ENCODE results near the gene KCNT2.
"Not testable (repeated sequence)": the region's sequence is repeated elsewhere in the genome, so short reads cannot be mapped to it uniquely, and the experiment has no call there.

The KCNT2 gene

GRCh38 chr1:196513821-196514220 is 94.4 kb downstream of the KCNT2 start:
- TF ChIP-seq, protein P1, sequence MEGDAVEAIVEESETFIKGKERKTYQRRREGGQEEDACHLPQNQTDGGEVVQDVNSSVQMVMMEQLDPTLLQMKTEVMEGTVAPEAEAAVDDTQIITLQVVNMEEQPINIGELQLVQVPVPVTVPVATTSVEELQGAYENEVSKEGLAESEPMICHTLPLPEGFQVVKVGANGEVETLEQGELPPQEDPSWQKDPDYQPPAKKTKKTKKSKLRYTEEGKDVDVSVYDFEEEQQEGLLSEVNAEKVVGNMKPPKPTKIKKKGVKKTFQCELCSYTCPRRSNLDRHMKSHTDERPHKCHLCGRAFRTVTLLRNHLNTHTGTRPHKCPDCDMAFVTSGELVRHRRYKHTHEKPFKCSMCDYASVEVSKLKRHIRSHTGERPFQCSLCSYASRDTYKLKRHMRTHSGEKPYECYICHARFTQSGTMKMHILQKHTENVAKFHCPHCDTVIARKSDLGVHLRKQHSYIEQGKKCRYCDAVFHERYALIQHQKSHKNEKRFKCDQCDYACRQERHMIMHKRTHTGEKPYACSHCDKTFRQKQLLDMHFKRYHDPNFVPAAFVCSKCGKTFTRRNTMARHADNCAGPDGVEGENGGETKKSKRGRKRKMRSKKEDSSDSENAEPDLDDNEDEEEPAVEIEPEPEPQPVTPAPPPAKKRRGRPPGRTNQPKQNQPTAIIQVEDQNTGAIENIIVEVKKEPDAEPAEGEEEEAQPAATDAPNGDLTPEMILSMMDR (IDR thresholded peaks at IDR 0.05; ENCODE audit: low read depth, low read length) = no peak
- DNase-seq (ENCODE audit: low read depth in 2 of 2) = no peak

DNA sequence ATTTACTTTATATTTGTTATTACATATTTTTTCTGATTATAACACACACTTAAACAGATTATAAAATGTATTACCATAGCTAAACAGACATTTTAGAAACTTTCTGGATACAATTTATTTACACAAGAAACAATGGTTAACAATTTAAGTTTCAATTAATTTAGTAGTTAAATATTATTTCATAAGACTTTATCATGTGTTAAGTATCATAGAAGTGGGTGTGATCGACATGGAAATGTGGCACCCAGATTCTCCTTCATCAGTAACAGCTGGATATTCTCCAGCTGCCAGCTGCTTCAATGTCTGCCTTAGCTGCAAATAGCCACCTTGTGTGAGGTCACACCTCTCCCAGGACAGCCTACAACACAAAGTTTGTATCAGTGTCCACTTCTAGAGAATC is 97.8 kb downstream of the KCNT2 start:
- TF ChIP-seq, protein P1 (IDR thresholded peaks at IDR 0.05; ENCODE audit: low read depth, low read length) = no peak
- no peak overlapping the region for H3K4me3 ChIP-seq (replicated peaks in 1 of 2; ENCODE audit: low read depth in 2 of 2, low read length in 2 of 2)
- DNase-seq (ENCODE audit: low read depth in 2 of 2) = no peak

More at GRCh38 chr1:196513821-196514220, 94.4 kb downstream of the KCNT2 start:
- no peak overlapping the region for H3K4me3 ChIP-seq (replicated peaks in 1 of 2; ENCODE audit: low read depth in 2 of 2, low read length in 2 of 2)

DNA sequence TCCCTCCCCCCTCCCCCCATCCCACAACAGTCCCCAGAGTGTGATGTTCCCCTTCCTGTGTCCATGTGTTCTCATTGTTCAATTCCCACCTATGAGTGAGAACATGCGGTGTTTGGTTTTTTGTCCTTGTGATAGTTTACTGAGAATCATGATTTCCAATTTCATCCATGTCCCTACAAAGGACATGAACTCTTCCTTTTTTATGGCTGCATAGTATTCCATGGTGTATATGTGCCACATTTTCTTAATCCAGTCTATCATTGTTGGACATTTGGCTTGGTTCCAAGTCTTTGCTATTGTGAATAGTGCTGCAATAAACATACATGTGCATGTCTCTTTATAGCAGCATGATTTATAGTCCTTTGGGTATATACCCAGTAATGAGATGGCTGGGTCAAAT is 104.0 kb downstream of the KCNT2 start:
- not testable (repeated sequence) for H3K4me3 ChIP-seq (replicated peaks in 1 of 2; ENCODE audit: low read depth in 2 of 2, low read length in 2 of 2); DNase-seq (ENCODE audit: low read depth in 2 of 2)

GRCh38 chr1:196502437-196502836 is 105.8 kb downstream of the KCNT2 start:
- TF ChIP-seq, protein P1 (IDR thresholded peaks at IDR 0.05; ENCODE audit: low read depth, low read length) = no peak
- no peak for DNase-seq (ENCODE audit: low read depth in 2 of 2)
- no peak overlapping the region for H3K4me3 ChIP-seq (replicated peaks in 1 of 2; ENCODE audit: low read depth in 2 of 2, low read length in 2 of 2)

- DNase-seq (ENCODE audit: low read depth in 2 of 2) = no peak
- no peak overlapping the region for H3K4me3 ChIP-seq (replicated peaks in 1 of 2; ENCODE audit: low read depth in 2 of 2, low read length in 2 of 2)
- TF ChIP-seq, protein P1 (IDR thresholded peaks at IDR 0.05; ENCODE audit: low read depth, low read length) = no peak
Measured at GRCh38 chr1:196501760-196502428, 106.3 kb downstream of the KCNT2 start.

GRCh38 chr1:196497817-196498216 is 110.4 kb downstream of the KCNT2 start:
- TF ChIP-seq, protein P1 (IDR thresholded peaks at IDR 0.05; ENCODE audit: low read depth, low read length) = no peak
- no peak overlapping the region for H3K4me3 ChIP-seq (replicated peaks in 1 of 2; ENCODE audit: low read depth in 2 of 2, low read length in 2 of 2)
- no peak for DNase-seq (ENCODE audit: low read depth in 2 of 2)

- TF ChIP-seq, protein P1 (IDR thresholded peaks at IDR 0.05; ENCODE audit: low read depth, low read length) = no peak
- no peak overlapping the region for H3K4me3 ChIP-seq (replicated peaks in 1 of 2; ENCODE audit: low read depth in 2 of 2, low read length in 2 of 2)
- DNase-seq (ENCODE audit: low read depth in 2 of 2) = no peak
Measured at GRCh38 chr1:196494766-196495165, 113.5 kb downstream of the KCNT2 start.
